HG03066 (cell line): Measurements from ENCODE around the gene ADORA1.

Source experiments
- ATAC-seq: cut with Tn5 transposase; IDR thresholded peaks from one replicate; pipeline ENCODE4 v1.9.1; 2021; ENCODE audit warnings: low read depth; ENCODE audit not compliant: unreplicated experiment

Gene ADORA1

DNA sequence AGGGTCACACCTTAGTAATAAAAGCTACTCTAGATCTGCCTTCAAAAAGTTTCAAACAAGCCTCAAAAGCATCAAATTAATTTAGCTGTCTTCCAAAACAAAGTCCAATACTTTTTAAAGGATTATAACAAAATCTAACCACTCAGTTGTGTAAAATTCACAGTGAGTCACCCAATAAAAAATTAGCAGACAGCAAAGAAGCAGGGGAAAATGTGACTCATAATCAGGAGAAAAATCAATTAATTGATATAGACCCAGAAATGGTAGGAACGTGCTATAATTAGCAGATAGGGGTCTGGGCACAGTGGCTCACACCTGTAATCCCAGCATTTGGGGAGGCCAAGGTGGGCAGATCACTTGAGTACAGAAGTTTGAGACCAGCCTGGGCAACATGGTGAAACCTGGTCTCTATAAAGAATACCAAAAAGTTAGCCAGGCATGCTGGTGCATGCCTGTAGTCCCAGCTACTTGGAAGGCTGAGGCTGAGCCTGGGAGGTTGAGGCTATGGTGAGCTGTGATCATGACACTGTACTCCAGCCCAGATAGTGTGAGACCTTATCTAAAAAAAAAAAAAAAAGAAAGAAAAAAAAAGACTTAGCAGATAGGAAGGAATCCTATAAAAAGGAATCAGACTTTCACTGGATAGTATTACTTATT is 33.6 kb upstream of the ADORA1 start:
- no peak for ATAC-seq

DNA sequence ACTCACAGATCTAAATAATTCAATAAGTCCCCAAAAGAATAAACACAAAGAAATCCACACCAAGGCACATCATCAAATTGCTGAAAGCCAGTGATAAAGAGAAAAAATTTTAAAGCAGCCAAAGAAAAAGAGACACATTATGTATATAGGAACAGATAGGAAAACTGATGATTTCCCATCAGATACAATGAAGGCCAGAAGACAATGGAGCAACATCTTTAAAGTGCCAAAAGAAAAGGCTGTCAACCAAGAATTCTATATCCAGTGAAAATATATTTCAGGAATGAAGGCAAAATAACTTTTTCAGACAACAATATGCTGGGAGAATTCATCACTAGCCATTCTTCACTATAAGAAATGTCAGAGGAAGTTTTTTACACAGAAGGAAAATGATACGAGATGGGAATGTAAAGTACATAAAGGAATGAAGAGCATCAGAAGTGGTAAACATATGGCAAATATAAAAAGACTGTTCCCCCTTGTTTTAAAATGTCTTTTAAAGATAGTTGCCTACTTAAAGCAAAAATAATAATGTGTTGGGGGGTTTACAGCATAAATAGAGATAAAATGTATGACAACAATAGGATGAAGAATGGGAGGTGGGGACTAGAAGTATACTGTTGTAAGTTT is 32.4 kb upstream of the ADORA1 start:
- no peak for ATAC-seq

DNA sequence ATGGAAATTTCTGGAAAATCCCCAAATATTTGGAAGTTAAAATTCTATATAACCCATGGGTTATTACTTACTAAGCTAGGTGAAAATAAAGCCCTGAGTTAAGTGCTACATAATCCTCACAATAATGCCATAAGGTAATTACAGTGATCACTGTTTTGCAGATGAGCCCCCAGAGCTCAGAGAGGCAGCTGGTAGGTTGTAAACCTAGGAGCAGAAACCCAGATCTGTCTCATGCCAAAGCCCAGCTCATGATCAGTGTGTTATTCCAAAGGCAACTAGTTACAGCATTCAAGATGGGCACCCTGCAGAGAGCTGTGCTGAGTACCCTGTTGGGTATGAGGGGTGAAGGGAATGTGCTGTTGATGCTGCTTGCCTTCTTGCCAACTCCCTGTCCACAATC is 31.0 kb upstream of the ADORA1 start:
- ATAC-seq, result no peak

DNA sequence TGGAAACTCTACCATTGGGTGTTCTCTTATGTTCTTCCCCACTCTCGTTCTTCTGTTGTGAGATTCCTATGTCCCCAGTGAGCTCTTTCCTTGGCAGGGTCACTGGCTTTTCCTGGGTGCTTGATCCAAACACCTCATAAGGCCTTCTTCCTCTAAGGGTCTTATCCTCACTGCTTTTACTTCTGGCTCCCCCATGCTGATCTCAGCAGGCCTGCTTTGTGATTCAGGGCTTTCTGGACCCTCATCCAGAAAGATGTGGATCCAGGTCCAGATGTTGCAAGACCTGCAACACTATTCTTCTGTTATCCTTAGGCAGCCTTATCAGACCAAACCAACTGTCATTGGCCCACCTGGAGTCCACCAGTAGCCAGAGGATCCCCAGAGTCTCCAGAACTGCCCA is 30.5 kb upstream of the ADORA1 start:
- ATAC-seq, result no peak

DNA sequence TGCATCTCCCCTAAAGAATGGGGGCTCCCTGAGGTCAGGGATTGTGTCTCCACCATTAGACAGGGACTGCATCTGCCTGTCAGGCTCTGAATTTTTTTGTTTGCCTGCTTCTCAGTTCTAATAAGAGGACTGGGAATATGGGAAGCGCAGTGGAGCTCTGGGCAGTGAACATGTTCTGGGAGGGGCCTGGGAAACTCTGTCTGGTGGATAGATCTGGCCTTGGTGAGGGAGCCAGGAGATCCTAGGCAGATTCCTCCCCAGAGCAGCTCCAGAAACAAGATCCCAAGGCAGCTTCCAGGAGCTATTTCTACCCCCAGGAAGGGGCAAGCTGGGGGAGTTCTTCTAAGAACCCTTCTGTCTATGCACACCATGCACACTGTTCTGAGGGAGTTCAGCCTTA is 29.1 kb upstream of the ADORA1 start:
- ATAC-seq, result no peak

DNA sequence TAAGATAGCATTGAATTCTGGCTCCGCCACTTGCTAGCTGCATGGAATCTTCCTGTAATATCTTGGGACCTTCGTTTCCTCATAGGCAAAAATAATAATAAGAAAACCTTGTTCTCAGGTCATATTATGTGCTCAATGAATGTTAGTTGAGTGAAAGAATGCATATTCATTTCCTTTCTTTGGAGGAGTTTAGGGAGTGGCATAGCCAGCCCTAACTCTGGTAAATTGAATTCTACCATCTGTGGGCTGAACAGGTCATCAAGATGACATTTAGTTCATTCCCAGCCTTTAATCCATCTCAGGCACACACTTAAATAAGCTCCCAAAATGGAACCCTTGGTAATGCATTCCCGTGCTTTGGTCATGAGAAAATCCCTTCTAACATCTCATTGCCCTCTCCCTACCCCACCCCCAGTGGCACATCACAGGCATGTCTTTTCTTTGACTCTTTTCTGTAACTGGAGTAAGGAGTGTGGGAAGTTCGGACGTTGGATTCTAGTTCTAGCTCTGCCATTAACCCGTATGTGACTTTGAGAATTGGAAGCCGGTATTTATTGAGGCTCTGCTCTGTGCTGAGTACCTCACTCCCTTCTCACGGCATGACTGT is 28.5 kb upstream of the ADORA1 start:
- no peak for ATAC-seq

DNA sequence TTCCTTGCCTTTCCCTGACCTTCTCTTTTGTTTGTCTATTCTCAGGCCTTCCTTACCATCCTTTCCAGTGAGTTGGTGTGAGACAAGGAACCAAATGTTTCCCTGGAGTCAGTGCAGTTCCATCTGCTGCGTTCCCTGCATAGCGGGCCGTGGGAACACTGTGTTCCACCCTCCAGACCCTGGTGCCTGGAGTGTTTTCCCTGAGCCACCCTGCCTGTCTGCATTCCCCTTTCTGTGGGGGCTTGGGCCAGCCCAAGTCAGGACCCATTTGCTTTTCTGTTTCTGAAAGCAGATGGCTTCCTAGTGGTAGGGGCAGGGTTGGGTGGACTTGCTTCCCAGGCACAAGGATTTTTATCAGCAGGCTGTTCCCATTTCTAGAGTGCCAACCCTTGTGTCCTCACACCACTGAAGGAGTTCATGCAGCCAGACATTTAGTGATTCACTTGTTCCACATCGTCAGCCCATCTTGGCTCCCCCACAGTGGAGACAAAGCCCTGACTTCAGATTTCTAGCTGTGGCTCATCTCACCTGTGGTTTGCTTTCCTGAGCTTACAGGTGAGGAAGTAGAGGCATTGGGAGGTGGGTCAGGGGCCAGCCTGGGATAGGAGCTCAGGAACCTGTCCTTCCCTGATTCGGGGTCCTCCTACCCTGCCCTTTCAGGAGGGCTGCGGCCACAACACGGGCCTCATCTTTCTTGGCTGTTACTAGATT is 27.6 kb upstream of the ADORA1 start:
- ATAC-seq, result no peak

DNA sequence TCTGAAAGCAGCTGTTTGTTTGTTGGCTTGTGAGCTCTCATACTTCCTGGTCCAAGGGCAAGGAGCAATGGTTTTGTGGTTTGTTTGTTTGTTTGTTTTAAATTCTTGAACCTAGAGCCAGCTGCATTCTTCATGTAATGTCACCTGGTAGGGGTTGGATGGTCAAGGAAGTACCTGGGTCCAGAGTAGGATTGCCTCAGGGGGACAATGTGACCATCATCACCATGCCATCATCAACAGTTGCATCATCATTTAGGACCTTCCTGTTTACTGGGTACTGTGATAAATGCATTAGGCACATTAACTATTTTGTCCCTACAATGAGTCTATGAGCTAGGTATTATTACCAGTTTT is 27.0 kb upstream of the ADORA1 start:
- ATAC-seq, result no peak

DNA sequence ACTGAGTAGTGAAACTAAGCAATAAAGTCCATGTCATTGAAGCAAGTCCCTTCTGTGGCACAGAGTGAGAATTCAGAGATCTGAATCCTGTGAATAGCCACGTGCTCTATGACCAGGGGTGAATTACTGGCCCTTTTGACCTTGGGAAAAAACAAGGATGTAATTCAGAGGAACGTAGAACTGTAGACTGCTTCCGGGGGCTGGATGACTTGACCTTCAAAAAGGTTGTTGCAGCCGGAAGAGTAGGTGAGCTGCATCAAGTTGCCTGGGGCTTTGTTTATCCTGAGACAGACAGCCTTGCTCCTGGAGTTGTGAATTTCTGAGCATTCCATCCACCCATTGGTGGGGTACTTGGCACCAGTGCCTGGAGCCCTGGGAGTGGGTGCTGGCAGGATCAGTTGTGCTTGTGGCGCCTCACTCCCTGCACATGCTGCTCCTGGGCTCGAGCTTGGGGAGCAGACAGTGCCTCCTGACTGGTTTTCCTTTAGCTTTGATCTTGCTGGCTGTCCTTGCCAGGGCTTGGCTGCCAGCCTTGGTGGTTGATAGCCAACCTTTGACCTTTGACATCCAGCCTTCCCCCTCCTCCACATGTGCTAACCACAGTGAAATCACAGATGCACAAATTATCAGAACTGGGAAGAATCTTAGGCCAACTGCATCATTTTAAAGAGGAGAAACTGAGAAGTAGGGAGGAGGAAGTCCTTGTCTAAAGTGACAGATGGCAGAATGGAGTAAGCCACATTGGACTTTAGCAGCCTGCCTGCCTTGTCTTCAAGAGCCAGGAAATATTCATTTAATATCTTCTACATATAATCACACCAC is 25.5 kb upstream of the ADORA1 start:
- ATAC-seq, result no peak

DNA sequence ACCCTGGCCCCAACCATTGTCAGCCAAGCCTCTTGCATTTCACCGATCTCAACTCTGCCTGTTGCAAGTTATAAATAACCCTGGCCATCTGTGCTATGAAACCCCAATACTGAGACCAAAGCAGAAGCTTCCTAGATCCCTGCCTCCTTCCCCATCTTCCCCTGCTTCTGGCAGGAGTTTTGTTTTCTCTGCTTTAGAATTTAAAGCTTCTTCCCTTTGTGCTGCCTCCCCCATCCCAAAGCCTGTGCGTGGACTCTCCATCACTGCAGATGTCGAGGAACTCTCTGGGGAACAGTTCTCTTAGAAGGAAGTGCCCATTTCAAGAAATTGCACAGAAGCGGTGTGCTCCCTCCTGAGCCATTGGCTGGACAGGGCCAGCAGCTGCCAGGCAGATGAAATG is 24.3 kb upstream of the ADORA1 start:
- ATAC-seq, result no peak

DNA sequence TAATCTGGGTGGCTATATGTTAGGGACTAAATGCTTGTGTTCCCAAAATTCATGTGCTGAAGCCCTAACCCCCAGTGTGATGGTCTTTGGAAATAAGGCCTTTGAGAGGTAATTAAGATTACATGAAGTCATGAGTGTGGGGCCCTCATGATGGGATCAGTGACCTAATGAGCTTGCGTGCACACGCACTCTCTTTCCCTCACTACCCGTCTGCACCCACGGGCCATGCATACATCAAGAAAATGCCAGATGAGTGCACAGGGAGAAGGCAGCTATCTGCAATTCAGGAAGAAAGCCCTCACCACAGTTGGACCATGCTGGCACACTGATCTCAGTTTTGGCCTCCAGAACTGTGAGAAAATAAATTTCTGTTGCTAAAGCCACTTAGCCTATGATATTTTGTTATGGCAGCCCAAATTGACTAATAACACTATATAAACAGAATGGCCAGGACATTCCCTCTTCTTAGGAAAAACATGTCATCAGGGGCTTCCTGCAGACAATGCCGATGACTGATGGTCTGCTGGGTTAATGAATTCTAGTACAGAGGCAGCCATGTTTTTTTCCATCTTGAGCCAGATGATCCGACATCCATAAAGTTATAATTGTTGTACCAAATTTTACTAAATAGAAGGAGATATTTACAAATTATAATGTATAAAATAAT is 23.6 kb upstream of the ADORA1 start:
- ATAC-seq, result no peak

DNA sequence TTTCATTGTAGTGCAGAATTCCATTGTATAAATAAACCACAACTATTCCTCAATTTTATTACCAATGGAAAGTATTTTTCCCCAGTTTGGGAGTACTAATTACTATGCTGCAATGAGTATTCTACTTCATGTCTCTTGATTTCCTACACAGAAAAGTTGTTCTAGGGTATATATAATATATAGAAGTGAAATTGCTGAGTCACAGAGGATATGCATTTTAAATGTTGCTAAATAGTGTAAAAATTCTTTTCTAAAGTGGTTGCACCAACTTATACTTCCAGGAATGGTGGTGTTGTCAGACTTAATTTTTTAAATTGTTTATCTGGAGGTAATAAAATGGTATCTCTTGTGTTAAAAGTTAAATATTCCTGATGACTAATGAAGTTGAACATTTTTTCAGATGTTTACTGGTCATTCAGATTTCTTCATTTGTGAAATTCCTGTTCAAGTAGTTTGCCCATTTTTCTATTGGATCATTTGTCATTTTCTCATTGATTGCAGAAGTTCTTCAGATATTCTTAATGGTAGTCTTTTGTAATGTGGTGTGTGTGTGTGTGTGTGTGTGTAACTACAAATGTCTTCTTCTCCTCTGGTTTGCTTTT is 22.6 kb upstream of the ADORA1 start:
- ATAC-seq, result no peak

DNA sequence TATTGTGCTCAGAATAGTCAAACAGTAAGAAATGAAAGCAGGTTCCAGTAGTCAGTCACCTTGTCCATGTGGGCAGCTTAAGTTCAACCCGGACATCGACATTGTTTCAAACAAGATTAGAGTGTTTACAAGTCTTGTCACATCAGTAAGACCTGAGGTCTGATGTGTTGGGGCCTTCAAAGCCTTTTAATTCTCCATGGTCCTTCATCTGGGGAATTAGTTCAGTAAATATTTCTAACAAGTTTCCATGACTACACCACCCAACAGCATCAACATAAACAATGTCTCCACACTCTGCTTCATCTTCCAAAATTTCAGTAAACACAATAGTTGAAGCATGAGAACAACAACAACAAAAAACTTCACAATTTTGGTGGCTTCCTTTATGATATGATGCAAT is 15.1 kb upstream of the ADORA1 start:
- ATAC-seq, result no peak

DNA sequence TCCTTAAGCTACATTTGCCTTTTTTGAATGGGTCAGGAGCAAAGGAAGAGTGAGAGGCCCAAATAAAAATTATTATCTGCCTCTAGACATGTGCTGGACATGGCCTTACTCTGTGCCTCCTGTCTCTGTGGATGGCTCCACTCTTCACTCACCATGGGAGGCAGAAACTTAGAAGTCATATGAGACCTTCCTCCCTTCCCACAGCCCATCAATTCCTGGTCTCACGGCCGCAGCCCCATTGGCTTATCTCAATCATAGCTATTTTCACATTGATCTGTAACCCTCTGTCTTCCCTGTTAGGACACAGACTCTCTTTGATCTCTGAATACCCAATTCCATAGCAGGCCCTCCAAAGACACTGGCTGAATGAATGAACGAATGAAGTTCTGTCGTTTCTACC is 14.2 kb upstream of the ADORA1 start:
- ATAC-seq, result no peak

DNA sequence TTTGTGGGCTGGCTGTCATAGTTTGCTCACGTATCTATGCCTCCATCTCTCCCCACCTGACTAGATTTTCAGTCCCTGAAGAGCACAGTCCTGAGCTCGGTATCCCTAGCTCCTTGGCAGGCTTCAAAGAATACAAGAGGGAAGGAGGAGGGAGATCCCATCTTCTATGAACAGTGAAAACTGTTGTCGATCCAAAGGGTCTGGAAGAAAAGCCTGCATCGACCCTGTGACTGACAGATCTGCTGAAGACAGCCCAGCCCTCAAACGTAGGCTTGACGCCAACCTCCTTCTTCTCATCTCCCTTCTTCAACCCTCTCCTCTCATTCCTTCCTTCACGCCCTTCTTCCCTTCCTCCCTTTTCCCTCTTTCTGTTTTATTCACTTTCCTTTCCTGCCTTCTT is 13.3 kb upstream of the ADORA1 start:
- no peak for ATAC-seq

DNA sequence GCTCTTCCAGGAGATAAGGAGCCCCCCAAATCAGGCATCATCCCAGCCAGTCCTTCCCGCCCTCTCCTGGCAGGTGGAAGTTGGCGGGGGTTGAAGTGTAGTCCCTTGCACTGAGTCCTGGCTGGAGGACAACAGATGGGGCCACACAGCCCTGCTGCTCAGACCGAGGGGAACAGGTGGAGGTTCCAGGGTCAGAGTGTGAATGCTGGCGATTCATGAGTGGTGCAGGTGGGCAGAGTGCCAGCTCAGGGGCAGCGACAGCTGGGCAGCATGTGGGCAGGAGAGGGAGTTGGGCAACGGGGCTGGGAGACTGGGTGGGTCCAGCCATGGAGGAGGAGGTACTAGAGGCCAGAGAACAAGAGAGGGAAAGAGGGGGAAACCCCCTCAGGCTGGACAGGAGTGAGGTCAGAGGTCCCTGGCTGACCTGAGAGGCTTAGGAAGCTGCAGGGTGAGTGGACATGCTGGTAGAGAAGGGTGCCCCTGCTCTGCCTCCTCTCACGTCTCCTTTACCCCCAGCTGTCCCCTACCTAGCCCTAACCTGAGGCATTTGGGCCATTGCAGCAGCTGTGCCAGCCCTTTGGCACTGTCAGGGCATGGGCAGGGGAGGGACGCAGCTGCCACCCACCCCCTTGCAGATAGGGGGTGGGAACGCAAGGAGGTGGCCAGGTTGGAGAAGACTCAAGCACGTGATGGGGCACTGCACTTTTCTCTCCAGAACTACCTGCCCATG is 11.3 kb upstream of the ADORA1 start:
- no peak for ATAC-seq

DNA sequence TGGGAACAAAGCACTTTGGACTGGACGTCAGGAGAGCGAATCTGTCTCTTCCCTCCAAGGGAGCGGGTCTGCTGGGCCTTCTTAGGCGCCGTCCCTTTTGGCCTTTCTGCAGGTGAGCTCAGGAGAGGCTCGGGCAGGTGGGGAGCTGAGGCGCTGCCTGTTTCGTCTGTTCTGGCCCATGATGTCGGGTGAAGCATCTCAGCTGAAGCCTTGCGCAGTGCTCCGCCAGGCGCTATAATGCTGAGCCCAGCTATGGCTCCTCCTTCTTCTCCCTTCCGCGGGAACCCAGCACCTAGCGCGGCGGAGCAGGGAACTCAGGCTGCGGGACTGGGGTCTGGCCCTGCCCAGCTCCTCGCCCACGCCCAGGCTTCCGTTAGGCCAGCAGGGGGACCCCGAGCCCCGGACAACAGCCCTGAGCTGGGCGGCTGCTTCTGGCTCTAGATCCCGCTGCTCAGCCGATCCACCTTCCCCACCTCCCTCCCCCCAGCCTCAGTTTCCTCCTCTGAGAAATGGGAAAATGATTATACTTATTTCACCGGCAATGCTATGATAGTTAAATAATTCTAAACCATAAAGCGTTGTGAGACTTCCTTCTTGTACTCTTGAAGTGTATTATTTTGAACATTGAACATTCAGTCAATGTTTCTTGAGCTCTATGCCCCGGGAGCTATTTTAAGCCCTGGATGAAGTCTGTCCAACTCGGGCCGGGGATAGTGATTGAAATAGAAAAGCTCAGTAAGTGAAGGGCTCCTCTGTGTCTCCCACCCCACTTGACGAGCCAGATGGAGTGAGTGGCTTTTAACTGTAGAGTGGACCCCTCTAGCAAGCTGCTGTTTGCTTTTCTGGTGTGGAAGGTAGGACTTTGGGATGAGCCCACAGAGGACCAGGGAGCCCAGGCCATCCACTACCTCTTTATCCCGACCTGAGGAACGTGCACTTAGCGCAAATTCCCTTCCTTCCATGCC is 9.6 kb upstream of the ADORA1 start:
- ATAC-seq, result no peak
